HL-60 (cell line): ENCODE measurements around the gene DIAPH1.

Experiments used
- DNase-seq, 2 experiments: peaks; one replicate each; pipeline ENCODE4 v3.0.0-alpha.2; 2010 to 2020; ENCODE audit warnings: low read depth in 1 of 2, low spot score in 1 of 2
- H3K27ac ChIP-seq: fragments of 250-450 bp; sonication (Bioruptor Pico); replicated peaks from 2 replicates; pipeline ENCODE4 v1.5.1; 2020; ENCODE audit warnings: mild to moderate bottlenecking, moderate library complexity
- H3K27me3 ChIP-seq: fragments of 250-450 bp; sonication (Bioruptor Pico); 2 replicates; pipeline ENCODE4 v1.5.1; 2021; ENCODE audit warnings: mild to moderate bottlenecking, moderate library complexity; ENCODE audit not compliant: insufficient read depth, poor library complexity, severe bottlenecking
- H3K4me3 ChIP-seq: replicated peaks from 2 replicates; pipeline ENCODE4 v1.5.1; 2011; ENCODE audit warnings: mild to moderate bottlenecking, control low read depth, low read length; ENCODE audit not compliant: insufficient read depth
- GABPA ChIP-seq: IDR thresholded peaks from 2 replicates; pipeline ENCODE4 v1.6.1; 2012; ENCODE audit warnings: low read depth
- POLR2AphosphoS5 ChIP-seq: IDR thresholded peaks from 2 replicates; pipeline ENCODE4 v1.6.1; 2012; ENCODE audit warnings: low read depth
- REST ChIP-seq: IDR thresholded peaks from 2 replicates; pipeline ENCODE4 v1.6.1; 2012; ENCODE audit warnings: low read depth; ENCODE audit not compliant: insufficient replicate concordance
- SPI1 ChIP-seq: IDR thresholded peaks from 2 replicates; pipeline ENCODE4 v1.6.1; 2012; ENCODE audit warnings: low read depth, mild to moderate bottlenecking, borderline replicate concordance
- TF ChIP-seq, protein P1 (sequence below): IDR thresholded peaks from one replicate; pipeline ENCODE4 v1.5.1; 2011; ENCODE audit warnings: low read length, control low read depth, inconsistent platforms; ENCODE audit not compliant: insufficient read depth

Gene DIAPH1

DNA sequence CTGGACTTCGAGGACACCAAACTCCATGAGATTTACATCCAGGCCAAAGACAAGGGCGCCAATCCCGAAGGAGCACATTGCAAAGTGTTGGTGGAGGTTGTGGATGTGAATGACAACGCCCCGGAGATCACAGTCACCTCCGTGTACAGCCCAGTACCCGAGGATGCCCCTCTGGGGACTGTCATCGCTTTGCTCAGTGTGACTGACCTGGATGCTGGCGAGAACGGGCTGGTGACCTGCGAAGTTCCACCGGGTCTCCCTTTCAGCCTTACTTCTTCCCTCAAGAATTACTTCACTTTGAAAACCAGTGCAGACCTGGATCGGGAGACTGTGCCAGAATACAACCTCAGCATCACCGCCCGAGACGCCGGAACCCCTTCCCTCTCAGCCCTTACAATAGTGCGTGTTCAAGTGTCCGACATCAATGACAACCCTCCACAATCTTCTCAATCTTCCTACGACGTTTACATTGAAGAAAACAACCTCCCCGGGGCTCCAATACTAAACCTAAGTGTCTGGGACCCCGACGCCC is 141.7 kb downstream of the DIAPH1 start:
- Histone ChIP-seq H3K4me3 (peak overlapping the region; percentile 43), H3K27me3 (peaks cover 38% of the 10 kb centered on the region), H3K27ac (no peak overlapping the region)
- no peak for DNase-seq
- no peak for TF ChIP-seq POLR2AphosphoS5
- no peak for TF ChIP-seq SPI1
- TF ChIP-seq, protein P1, sequence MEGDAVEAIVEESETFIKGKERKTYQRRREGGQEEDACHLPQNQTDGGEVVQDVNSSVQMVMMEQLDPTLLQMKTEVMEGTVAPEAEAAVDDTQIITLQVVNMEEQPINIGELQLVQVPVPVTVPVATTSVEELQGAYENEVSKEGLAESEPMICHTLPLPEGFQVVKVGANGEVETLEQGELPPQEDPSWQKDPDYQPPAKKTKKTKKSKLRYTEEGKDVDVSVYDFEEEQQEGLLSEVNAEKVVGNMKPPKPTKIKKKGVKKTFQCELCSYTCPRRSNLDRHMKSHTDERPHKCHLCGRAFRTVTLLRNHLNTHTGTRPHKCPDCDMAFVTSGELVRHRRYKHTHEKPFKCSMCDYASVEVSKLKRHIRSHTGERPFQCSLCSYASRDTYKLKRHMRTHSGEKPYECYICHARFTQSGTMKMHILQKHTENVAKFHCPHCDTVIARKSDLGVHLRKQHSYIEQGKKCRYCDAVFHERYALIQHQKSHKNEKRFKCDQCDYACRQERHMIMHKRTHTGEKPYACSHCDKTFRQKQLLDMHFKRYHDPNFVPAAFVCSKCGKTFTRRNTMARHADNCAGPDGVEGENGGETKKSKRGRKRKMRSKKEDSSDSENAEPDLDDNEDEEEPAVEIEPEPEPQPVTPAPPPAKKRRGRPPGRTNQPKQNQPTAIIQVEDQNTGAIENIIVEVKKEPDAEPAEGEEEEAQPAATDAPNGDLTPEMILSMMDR: no peak
- TF ChIP-seq GABPA: no peak
- TF ChIP-seq REST: no peak

DNA sequence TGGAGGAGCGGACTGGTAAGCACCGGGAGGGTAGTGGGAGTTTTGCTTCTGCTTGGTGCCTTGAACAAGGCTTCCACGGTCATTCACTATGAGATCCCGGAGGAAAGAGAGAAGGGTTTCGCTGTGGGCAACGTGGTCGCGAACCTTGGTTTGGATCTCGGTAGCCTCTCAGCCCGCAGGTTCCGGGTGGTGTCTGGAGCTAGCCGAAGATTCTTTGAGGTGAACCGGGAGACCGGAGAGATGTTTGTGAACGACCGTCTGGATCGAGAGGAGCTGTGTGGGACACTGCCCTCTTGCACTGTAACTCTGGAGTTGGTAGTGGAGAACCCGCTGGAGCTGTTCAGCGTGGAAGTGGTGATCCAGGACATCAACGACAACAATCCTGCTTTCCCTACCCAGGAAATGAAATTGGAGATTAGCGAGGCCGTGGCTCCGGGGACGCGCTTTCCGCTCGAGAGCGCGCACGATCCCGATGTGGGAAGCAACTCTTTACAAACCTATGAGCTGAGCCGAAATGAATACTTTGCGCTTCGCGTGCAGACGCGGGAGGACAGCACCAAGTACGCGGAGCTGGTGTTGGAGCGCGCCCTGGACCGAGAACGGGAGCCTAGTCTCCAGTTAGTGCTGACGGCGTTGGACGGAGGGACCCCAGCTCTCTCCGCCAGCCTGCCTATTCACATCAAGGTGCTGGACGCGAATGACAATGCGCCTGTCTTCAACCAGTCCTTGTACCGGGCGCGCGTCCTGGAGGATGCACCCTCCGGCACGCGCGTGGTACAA is 142.5 kb downstream of the DIAPH1 start:
- TF ChIP-seq REST (no peak), POLR2AphosphoS5 (no peak), GABPA (no peak), SPI1 (no peak)
- TF ChIP-seq, protein P1: no peak
- H3K27me3 ChIP-seq: peaks cover 38% of the 10 kb centered on the region
- H3K4me3 ChIP-seq: peak overlapping the region; percentile 43
- peak in 1 of 2 experiments; percentile 17 for DNase-seq
- H3K27ac ChIP-seq: no peak overlapping the region

- H3K4me3 ChIP-seq: peak within 1 kb of the TSS; percentile 43
- TF ChIP-seq GABPA (no peak), POLR2AphosphoS5 (no peak), SPI1 (no peak), REST (no peak)
- TF ChIP-seq, protein P1: no peak
- H3K27me3 ChIP-seq: peaks cover 38% of the 10 kb centered on the region
- H3K27ac ChIP-seq: no peak within 1 kb of the TSS
- DNase-seq: peak; percentile 28 to 57
Observed at GRCh38 chr5:141475625-141476131, 143.1 kb downstream of the DIAPH1 start, which contains the start of gene PCDHGC3. Gene PCDHGC3 (plus strand): TSS chr5:141475966. CDS start chr5:141476117, 151 bp downstream.
